HL-60 (cell line): Measurements from ENCODE around the gene POLR3E.
"Not testable (repeated sequence)": the region's sequence is repeated elsewhere in the genome, so short reads cannot be mapped to it uniquely, and the experiment has no call there.

Experiments
- DNase-seq, 2 experiments: peaks; one replicate each; pipeline ENCODE4 v3.0.0-alpha.2; 2010 to 2020; ENCODE audit warnings: low read depth in 1 of 2, low spot score in 1 of 2
- H3K27ac ChIP-seq: fragments of 250-450 bp; sonication (Bioruptor Pico); replicated peaks from 2 replicates; pipeline ENCODE4 v1.5.1; 2020; ENCODE audit warnings: mild to moderate bottlenecking, moderate library complexity
- H3K27me3 ChIP-seq: fragments of 250-450 bp; sonication (Bioruptor Pico); 2 replicates; pipeline ENCODE4 v1.5.1; 2021; ENCODE audit warnings: mild to moderate bottlenecking, moderate library complexity; ENCODE audit not compliant: insufficient read depth, poor library complexity, severe bottlenecking
- H3K4me3 ChIP-seq: replicated peaks from 2 replicates; pipeline ENCODE4 v1.5.1; 2011; ENCODE audit warnings: mild to moderate bottlenecking, control low read depth, low read length; ENCODE audit not compliant: insufficient read depth
- CTCF ChIP-seq: IDR thresholded peaks from one replicate; pipeline ENCODE4 v1.5.1; 2011; ENCODE audit warnings: low read length, control low read depth, inconsistent platforms; ENCODE audit not compliant: insufficient read depth
- GABPA ChIP-seq: IDR thresholded peaks from 2 replicates; pipeline ENCODE4 v1.6.1; 2012; ENCODE audit warnings: low read depth
- POLR2AphosphoS5 ChIP-seq: IDR thresholded peaks from 2 replicates; pipeline ENCODE4 v1.6.1; 2012; ENCODE audit warnings: low read depth
- REST ChIP-seq: IDR thresholded peaks from 2 replicates; pipeline ENCODE4 v1.6.1; 2012; ENCODE audit warnings: low read depth; ENCODE audit not compliant: insufficient replicate concordance
- SPI1 ChIP-seq: IDR thresholded peaks from 2 replicates; pipeline ENCODE4 v1.6.1; 2012; ENCODE audit warnings: low read depth, mild to moderate bottlenecking, borderline replicate concordance

POLR3E gene

GRCh38 chr16:22364241-22364640 lies 67.0 kb downstream of the POLR3E start:
- no peak overlapping the region for H3K27ac ChIP-seq
- no peaks in the 10 kb centered on the region for H3K27me3 ChIP-seq
- H3K4me3 ChIP-seq = no peak overlapping the region
- no peak for DNase-seq
- TF ChIP-seq GABPA = no peak
- TF ChIP-seq REST = no peak
- TF ChIP-seq CTCF = no peak
- TF ChIP-seq SPI1 = no peak
- no peak for TF ChIP-seq POLR2AphosphoS5

- no peak for DNase-seq
- no peak overlapping the region for H3K4me3 ChIP-seq
- H3K27ac ChIP-seq = no peak overlapping the region
- H3K27me3 ChIP-seq = no peaks in the 10 kb centered on the region
- no peak for TF ChIP-seq GABPA
- TF ChIP-seq POLR2AphosphoS5 = no peak
- TF ChIP-seq CTCF = no peak
- no peak for TF ChIP-seq SPI1
- TF ChIP-seq REST = no peak
Measured at GRCh38 chr16:22366371-22366770, 69.2 kb downstream of the POLR3E start.

- Histone ChIP-seq H3K4me3 (no peak overlapping the region), H3K27ac (no peak overlapping the region), H3K27me3 (no peaks in the 10 kb centered on the region)
- TF ChIP-seq REST = no peak
- no peak for TF ChIP-seq GABPA
- no peak for TF ChIP-seq CTCF
- no peak for TF ChIP-seq SPI1
- TF ChIP-seq POLR2AphosphoS5 = no peak
- DNase-seq = no peak
Measured at GRCh38 chr16:22366889-22367288, 69.7 kb downstream of the POLR3E start.

DNA sequence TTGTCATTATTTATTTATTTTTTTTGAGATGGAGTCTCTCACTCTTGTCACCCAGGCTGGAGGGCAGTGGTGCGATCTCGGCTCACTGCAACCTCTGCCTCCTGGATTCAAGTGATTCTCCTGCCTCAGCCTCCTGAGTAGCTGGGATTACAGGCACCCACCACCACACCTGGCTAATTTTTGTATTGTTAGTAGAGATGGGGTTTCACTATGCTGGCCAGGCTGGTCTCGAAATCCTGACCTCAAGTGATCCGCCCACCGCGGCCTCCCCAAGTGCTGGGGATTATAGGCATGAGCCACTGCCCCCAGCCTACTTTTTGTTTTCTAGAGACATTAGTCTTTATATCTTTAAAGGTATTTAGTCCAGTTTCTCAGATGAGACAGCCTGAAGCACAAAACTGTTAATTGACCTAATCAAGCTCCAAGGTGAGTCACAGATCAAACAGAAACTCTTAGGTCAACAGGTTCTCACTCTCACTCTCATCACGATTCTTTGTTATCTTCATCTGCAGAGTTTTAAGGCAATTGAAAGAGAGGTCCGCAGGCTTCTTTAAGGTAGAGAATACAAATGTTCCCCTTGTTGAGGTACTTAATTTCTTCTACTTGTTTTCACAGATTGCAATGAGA lies 71.1 kb downstream of the POLR3E start:
- peak overlapping the region; percentile 24 for H3K27ac ChIP-seq
- H3K27me3 ChIP-seq, DNase-seq, H3K4me3 ChIP-seq: not testable (repeated sequence)
